ENCODE measurements around the gene FAM174B. TPM values are rescaled to one million over a fixed set of nuclear protein-coding genes. Genes with fewer than 3 reads are reported as not detected.

The FAM174B gene
- total RNA-seq, 1 donor from 2014 or later = 4.9 TPM

DNA sequence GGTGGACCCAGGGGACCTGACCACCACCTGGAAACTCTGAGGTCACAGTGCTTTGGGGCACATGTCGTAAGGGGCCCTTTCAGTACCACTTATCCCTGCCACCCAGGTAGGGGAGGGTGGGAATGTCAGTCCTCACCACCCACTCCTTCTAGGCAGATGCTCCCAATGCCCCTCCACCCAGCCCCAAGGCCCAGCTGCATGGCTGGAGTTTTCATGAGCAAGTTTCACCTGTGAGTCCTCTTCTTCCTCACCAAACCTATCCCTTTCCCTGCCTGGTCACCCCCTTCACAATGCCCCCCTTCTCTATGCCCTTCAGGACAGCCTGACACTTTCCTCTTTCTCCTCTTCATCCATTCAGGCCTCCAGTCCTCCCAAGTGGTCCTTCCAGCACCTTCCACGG is 9.8 kb downstream of the FAM174B start:
- no peak for TF ChIP-seq POLR2A (IDR thresholded peaks at IDR 0.05)
- no peak for TF ChIP-seq POLR2AphosphoS5 (IDR thresholded peaks at IDR 0.05; ENCODE audit: insufficient read depth in 1 of 2, low read depth in 1 of 2)
- TF ChIP-seq, protein P1, sequence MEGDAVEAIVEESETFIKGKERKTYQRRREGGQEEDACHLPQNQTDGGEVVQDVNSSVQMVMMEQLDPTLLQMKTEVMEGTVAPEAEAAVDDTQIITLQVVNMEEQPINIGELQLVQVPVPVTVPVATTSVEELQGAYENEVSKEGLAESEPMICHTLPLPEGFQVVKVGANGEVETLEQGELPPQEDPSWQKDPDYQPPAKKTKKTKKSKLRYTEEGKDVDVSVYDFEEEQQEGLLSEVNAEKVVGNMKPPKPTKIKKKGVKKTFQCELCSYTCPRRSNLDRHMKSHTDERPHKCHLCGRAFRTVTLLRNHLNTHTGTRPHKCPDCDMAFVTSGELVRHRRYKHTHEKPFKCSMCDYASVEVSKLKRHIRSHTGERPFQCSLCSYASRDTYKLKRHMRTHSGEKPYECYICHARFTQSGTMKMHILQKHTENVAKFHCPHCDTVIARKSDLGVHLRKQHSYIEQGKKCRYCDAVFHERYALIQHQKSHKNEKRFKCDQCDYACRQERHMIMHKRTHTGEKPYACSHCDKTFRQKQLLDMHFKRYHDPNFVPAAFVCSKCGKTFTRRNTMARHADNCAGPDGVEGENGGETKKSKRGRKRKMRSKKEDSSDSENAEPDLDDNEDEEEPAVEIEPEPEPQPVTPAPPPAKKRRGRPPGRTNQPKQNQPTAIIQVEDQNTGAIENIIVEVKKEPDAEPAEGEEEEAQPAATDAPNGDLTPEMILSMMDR (IDR thresholded peaks at IDR 0.05) = no peak
- Histone ChIP-seq H3K4me3 (no peak overlapping the region), H3K27ac (no peak overlapping the region), H3K27me3 (no peaks in the 10 kb centered on the region), H3K4me1 (no peaks in the 10 kb centered on the region), H3K9me3 (no peaks in the 10 kb centered on the region), H3K36me3 (no peaks in the 10 kb centered on the region)
- peak in 1 of 2 donors; percentile 70 for DNase-seq (ENCODE audit: extremely low spot score in 2 of 2)
- intact Hi-C loops (cut with DNase I) = no loop called here

DNA sequence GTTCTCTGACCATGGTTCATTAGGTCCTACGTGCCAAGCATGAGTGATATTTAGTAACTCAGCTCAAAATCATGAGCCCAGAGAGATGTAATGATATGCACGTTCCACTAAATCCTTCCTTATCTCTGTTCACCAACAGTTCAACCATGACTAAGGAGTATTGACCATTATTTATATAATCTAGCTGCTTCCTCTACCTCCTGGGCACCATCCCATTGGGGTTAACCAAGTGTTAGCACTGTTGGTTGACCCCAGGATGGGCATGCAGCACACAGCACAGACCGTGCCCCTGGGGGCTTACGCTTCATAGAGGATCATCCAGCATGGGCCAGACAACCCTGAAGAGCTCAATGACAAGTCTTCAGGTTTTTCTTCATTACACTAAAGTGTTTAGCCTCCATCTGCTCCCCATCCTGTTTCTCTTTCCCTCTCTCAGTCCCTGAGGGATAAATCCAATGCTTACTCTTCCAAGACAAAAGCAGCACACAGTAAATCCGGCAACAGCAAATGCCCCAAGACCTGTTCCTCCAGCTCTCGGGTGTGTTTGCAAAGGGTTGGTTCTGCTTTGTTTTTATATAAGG is 10.4 kb downstream of the FAM174B start:
- Histone ChIP-seq H3K9me3 (no peaks in the 10 kb centered on the region), H3K27me3 (no peaks in the 10 kb centered on the region), H3K36me3 (no peaks in the 10 kb centered on the region), H3K27ac (no peak overlapping the region), H3K4me3 (no peak overlapping the region), H3K4me1 (no peaks in the 10 kb centered on the region)
- TF ChIP-seq POLR2A (IDR thresholded peaks at IDR 0.05) (no peak), POLR2AphosphoS5 (IDR thresholded peaks at IDR 0.05; ENCODE audit: insufficient read depth in 1 of 2, low read depth in 1 of 2) (no peak)
- TF ChIP-seq, protein P1 (IDR thresholded peaks at IDR 0.05) = no peak
- peak in 1 of 2 donors; percentile 42 for DNase-seq (ENCODE audit: extremely low spot score in 2 of 2)
- intact Hi-C loops (cut with DNase I) = no loop called here

DNA sequence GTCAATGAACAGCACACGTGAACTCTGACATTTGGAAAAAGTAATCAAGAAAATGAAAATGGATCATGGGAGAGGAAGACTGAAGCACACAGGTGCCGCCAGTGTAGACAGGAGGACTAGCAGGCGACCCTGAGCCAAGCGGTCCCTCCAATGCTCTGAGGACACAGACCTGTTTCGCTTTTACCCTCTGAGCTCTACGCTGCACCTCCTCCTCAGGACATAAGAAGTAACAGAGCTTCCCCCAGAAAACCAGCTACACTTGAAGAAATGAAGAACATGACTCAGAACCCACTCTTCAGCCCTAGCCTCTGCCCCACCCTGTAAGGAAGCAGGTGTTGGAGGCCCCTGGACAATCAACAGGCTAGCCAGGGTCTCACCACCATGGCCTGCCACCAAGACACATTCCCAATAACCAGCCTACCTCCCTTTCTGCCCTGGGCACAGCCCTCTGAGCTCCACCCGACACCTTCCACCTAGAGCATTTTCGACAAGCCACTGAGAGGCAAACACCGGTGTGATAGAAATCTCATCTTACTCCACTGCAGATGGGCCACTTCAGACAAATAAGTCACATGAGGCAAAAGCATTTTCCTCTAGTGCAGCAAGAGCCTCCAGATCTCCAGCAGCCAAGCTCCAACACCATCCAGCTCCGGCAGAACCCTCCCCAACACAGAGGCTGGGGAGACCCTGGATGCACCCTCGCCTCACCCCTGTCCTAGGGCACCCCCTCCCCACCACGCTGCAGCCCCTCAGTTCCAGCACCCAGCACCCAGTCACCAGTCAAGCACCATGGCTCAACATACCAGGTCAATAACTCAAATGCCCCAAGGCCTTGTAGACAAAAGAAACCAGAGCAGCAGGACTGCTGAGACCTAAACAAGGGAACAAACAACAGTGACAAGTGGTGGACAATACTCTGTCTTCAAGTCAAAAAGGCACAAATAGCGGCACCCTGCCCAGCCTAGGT is 11.4 kb downstream of the FAM174B start:
- no peak for TF ChIP-seq POLR2AphosphoS5 (IDR thresholded peaks at IDR 0.05; ENCODE audit: insufficient read depth in 1 of 2, low read depth in 1 of 2)
- TF ChIP-seq, protein P1 (IDR thresholded peaks at IDR 0.05) = no peak
- TF ChIP-seq POLR2A (IDR thresholded peaks at IDR 0.05) = no peak
- Histone ChIP-seq H3K27me3 (no peaks in the 10 kb centered on the region), H3K36me3 (no peaks in the 10 kb centered on the region), H3K27ac (no peak overlapping the region), H3K9me3 (no peaks in the 10 kb centered on the region), H3K4me3 (no peak overlapping the region), H3K4me1 (peaks cover under 1% of the 10 kb centered on the region)
- intact Hi-C loops (cut with DNase I) = no loop called here
- DNase-seq (ENCODE audit: extremely low spot score in 2 of 2) = peak in 1 of 2 donors; percentile 71

DNA sequence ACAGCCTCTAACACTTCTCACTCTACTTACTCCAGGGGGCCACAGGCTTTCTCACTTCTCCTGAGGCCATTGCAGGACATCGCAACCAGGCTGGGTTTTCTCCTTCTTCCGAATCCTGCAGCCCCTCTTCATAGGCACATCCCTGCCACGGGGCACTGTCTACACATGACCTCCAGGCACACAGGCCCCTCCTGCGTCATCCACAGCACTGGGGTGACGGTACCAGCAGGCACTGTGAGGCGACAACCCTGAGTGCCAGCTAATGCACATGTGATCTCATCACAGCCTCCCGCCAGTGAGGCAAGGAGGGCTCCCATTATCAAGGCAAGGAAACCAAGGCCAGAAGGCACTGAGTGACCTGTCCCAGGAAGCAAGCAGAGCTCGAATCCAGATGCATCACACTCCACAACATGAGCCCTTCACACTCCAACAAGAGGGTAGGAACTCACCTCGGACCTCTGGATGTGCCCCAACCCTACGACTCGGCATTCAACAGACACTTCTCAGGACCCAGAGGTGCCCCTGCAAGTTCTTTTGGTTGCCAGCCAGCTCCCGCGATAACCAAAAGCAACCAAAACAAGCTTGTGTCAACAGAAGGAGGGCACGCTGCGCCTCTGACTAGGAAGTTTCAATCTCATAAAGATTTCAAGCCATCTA is 16.7 kb downstream of the FAM174B start:
- peaks cover 24% of the 10 kb centered on the region for H3K4me1 ChIP-seq
- no peaks in the 10 kb centered on the region for H3K36me3 ChIP-seq
- no peaks in the 10 kb centered on the region for H3K9me3 ChIP-seq
- TF ChIP-seq POLR2AphosphoS5 (IDR thresholded peaks at IDR 0.05; ENCODE audit: insufficient read depth in 1 of 2, low read depth in 1 of 2) (no peak), POLR2A (IDR thresholded peaks at IDR 0.05) (no peak)
- TF ChIP-seq, protein P1 (IDR thresholded peaks at IDR 0.05) = no peak
- no peak overlapping the region for H3K27ac ChIP-seq
- H3K4me3 ChIP-seq = no peak overlapping the region
- DNase-seq (ENCODE audit: extremely low spot score in 2 of 2) = peak in 1 of 2 donors; percentile 76
- H3K27me3 ChIP-seq = no peaks in the 10 kb centered on the region
- intact Hi-C loops (cut with DNase I) = no loop called here
